GM23338 (cell line): Measurements from ENCODE around the gene ZC2HC1B.

Source experiments
- CREB1 ChIP-seq: fragments of 250-450 bp; sonication (Bioruptor Pico); IDR thresholded peaks from 2 replicates; pipeline ENCODE4 v1.5.0; 2020; ENCODE audit warnings: low read depth, mild to moderate bottlenecking, moderate library complexity
- CTCF ChIP-seq, 2 experiments: fragments of 200-600 bp in 1 of 2; sonication (generic) in 1 of 2; conservative IDR thresholded peaks; 2 replicates each; pipeline versions ENCODE4 v1.5.1 to v1.6.1; 2016 to 2017; ENCODE audit warnings: antibody characterized with exemption in 2 of 2, low read depth in 2 of 2, mild to moderate bottlenecking in 2 of 2, moderate library complexity in 1 of 2
- EZH2 ChIP-seq: fragments of 200-600 bp; sonication (generic); IDR thresholded peaks from one replicate; pipeline ENCODE4 v1.8.0; 2017; ENCODE audit warnings: antibody characterized with exemption, mild to moderate bottlenecking, low read depth; ENCODE audit not compliant: unreplicated experiment
- EZH2phosphoT487 ChIP-seq: fragments of 200-600 bp; sonication (generic); IDR thresholded peaks from one replicate; pipeline ENCODE4 v1.8.1; 2018; ENCODE audit warnings: antibody characterized with exemption; ENCODE audit not compliant: unreplicated experiment
- NANOG ChIP-seq: IDR thresholded peaks from 2 replicates; pipeline ENCODE4 v1.6.1; 2016; ENCODE audit warnings: antibody characterized with exemption, borderline replicate concordance
- POLR2AphosphoS5 ChIP-seq: IDR thresholded peaks from 2 replicates; pipeline ENCODE4 v1.6.1; 2016; ENCODE audit warnings: antibody characterized with exemption, low read depth
- REST ChIP-seq: IDR thresholded peaks from one replicate; pipeline ENCODE4 v1.6.1; 2018; ENCODE audit warnings: antibody characterized with exemption; ENCODE audit not compliant: unreplicated experiment

GRCh38 chr6:143872201-143872600, 7.9 kb downstream of the ZC2HC1B start:
- TF ChIP-seq POLR2AphosphoS5, result no peak
- TF ChIP-seq NANOG, result no peak
- no peak for TF ChIP-seq EZH2
- no peak for TF ChIP-seq CTCF (conservative IDR thresholded peaks at IDR 0.05; ENCODE audit: low read depth in 2 of 2)
- no peak for TF ChIP-seq EZH2phosphoT487
- no peak for TF ChIP-seq REST
- TF ChIP-seq CREB1 (CRISPR knock-in tag), result no peak
